NT2/D1 (cell line): ENCODE data around the gene BCAN.

ENCODE experiments used
- DNase-seq: peaks from one replicate; pipeline ENCODE4 v3.0.0-alpha.2; 2011; ENCODE audit warnings: low read depth, low spot score
- H3K27me3 ChIP-seq: 2 replicates; pipeline ENCODE4 v1.6.0; 2011; ENCODE audit warnings: mild to moderate bottlenecking; ENCODE audit not compliant: insufficient read length, insufficient read depth
- H3K36me3 ChIP-seq: 2 replicates; pipeline ENCODE4 v1.6.1; 2011; ENCODE audit warnings: mild to moderate bottlenecking, low read length, mixed read lengths; ENCODE audit not compliant: insufficient read depth, insufficient read length
- H3K4me1 ChIP-seq: 2 replicates; pipeline ENCODE4 v1.5.1; 2011; ENCODE audit not compliant: insufficient read depth, insufficient read length
- H3K4me3 ChIP-seq: 2 replicates; pipeline ENCODE4 v1.5.1; 2011; ENCODE audit warnings: low read depth; ENCODE audit not compliant: insufficient read length
- H3K9ac ChIP-seq: 2 replicates; pipeline ENCODE4 v1.6.0; 2011; ENCODE audit warnings: low read depth; ENCODE audit not compliant: insufficient read length
- H3K9me3 ChIP-seq: 2 replicates; pipeline ENCODE4 v1.5.1; 2011; ENCODE audit warnings: mild to moderate bottlenecking, low read length; ENCODE audit not compliant: insufficient read depth
- SUZ12 ChIP-seq: IDR thresholded peaks from 2 replicates; pipeline ENCODE4 v1.6.1; 2011; ENCODE audit not compliant: insufficient read length, insufficient read depth; ENCODE audit errors: extremely low read depth
- YY1 ChIP-seq: IDR thresholded peaks from 2 replicates; pipeline ENCODE4 v1.6.1; 2011; ENCODE audit not compliant: insufficient read length, insufficient read depth
- ZNF274 ChIP-seq: IDR thresholded peaks from 2 replicates; pipeline ENCODE4 v1.6.1; 2011; ENCODE audit warnings: mild to moderate bottlenecking, low read depth, low read length

Gene BCAN

DNA sequence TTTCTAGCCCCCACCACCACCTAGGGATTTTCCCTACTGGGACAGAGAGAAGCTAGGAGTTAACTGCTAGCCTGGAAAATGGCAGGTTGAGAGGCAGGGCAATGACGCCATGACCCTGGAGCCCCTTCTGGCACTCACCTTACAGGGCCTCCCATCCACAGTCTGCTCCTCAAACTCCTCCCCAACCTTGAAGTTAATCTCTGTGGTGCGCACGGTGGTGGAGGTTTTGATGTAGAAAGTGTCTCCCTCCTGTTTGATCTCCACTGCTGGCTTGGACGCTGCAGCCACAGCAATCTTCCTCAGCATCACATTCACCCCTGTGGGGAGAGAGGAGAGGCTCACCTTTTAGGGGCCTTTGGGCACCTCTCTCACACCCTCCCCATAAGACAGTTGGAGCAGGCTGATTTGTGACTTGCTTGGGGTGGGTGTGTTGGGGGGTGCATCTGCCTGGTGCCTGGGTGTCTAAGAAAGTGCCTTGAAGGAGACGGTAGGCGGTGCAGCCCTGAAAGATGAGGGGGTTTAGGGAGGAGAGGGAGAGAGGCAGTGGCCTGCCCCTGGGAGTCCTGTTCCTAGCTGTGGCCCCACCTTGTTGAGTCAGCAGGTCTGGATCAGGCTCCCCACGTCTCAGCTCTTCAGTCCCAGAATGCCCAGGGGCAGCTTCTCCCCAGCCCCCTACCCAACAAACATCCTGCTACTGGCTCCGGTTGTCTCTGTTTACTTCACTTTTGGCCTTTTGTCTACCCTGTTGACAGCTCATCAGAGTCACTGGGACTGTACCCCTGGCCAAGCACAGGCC is 59.0 kb downstream of the BCAN start:
- no peak for TF ChIP-seq ZNF274
- Histone ChIP-seq H3K36me3 (peaks cover 57% of the 10 kb centered on the region), H3K9ac (peak overlapping the region; percentile 4), H3K4me3 (no peak overlapping the region), H3K27me3 (no peaks in the 10 kb centered on the region), H3K9me3 (no peaks in the 10 kb centered on the region; the same call in 1 of the 2 replicates), H3K4me1 (peaks cover 17% of the 10 kb centered on the region)
- DNase-seq, result no peak

GRCh38 chr1:156703336-156703735 is 61.4 kb downstream of the BCAN start:
- TF ChIP-seq ZNF274, result no peak
- TF ChIP-seq YY1, result no peak
- no peak for TF ChIP-seq SUZ12
- Histone ChIP-seq H3K9me3 (no peaks in the 10 kb centered on the region; the same call in 1 of the 2 replicates), H3K4me1 (peaks cover 23% of the 10 kb centered on the region), H3K27me3 (no peaks in the 10 kb centered on the region), H3K36me3 (peaks cover 53% of the 10 kb centered on the region), H3K9ac (peak overlapping the region; percentile 96), H3K4me3 (peak overlapping the region; percentile 91)
- no peak for DNase-seq

GRCh38 chr1:156703741-156704140 is 61.8 kb downstream of the BCAN start:
- H3K4me1 ChIP-seq, result peaks cover 24% of the 10 kb centered on the region
- H3K27me3 ChIP-seq, result no peaks in the 10 kb centered on the region
- H3K36me3 ChIP-seq, result peaks cover 50% of the 10 kb centered on the region
- DNase-seq, result no peak
- peak overlapping the region; percentile 91 for H3K4me3 ChIP-seq
- peak overlapping the region; percentile 96 for H3K9ac ChIP-seq
- no peak for TF ChIP-seq ZNF274
- TF ChIP-seq SUZ12, result no peak
- TF ChIP-seq YY1, result no peak
- no peaks in the 10 kb centered on the region; the same call in 1 of the 2 replicates for H3K9me3 ChIP-seq

DNA sequence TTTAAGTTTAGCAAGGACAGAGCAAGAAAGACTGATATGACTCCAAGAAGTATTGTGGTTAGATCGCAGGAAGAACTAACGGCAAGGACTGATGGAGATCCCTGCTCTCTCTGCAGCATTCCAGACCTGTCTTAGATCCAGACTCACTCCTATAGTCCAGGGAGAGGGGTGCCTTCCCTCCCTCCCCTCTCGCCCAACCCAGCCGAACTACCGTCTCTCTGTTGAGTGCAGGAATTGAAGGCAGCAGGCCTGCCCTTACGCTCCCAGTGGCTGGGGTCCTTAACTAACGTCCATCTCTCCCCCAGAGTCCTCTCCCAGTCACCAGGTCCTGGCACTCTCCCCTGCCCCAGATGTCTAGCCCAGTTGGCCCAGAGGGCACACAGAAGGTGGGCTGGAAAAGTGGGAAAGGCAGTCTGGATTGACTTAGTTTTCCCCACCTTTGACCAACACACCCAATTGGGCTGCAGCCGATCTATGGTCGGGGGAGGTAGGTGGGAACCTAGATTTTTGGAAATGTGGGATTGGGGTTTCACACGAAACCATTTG is 62.3 kb downstream of the BCAN start:
- no peak for DNase-seq
- Histone ChIP-seq H3K4me1 (peaks cover 29% of the 10 kb centered on the region), H3K4me3 (peak overlapping the region; percentile 91), H3K9me3 (no peaks in the 10 kb centered on the region; the same call in 1 of the 2 replicates), H3K36me3 (peaks cover 45% of the 10 kb centered on the region), H3K27me3 (no peaks in the 10 kb centered on the region), H3K9ac (peak overlapping the region; percentile 96)
- TF ChIP-seq SUZ12 (no peak), YY1 (no peak), ZNF274 (no peak)

DNA sequence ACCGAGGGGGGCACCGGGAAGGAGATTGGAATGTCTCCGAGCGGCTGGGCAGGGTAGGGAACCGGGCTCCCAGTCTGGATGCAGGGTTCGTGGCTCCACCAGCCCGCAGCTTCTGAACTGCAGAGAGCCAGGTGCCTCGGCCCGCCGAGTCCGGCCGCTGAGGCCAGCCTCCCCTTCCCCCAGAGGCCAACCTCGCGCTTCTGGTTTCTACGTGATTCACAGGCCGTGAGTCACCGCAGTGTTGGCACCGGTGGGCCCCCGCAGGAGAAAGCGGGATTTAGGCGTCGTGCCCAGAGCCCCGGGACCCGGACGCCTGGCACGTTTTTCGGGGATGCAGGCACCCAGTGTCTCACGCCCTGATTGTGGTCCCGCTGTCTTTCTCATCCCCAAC is 63.0 kb downstream of the BCAN start:
- H3K4me3 ChIP-seq, result peak overlapping the region; percentile 91
- peak overlapping the region; percentile 96 for H3K9ac ChIP-seq
- no peaks in the 10 kb centered on the region for H3K27me3 ChIP-seq
- no peaks in the 10 kb centered on the region; the same call in 1 of the 2 replicates for H3K9me3 ChIP-seq
- peaks cover 36% of the 10 kb centered on the region for H3K4me1 ChIP-seq
- peaks cover 39% of the 10 kb centered on the region for H3K36me3 ChIP-seq
- TF ChIP-seq ZNF274, result no peak
- TF ChIP-seq SUZ12, result no peak
- no peak for TF ChIP-seq YY1
- DNase-seq, result no peak

GRCh38 chr1:156705321-156705917 is 63.5 kb downstream of the BCAN start, which contains the start of gene CRABP2:
TSS of gene CRABP2 (minus strand) at chr1:156705583. CDS start at chr1:156705446, 137 bp downstream.
- H3K9ac ChIP-seq, result peak within 1 kb of the TSS; percentile 96
- DNase-seq, result no peak
- TF ChIP-seq ZNF274, result no peak
- TF ChIP-seq SUZ12, result no peak
- no peak for TF ChIP-seq YY1

GRCh38 chr1:156705918-156706656 is 64.2 kb downstream of the BCAN start:
- H3K9ac ChIP-seq, result peak overlapping the region; percentile 96
- DNase-seq, result peak; percentile 93
- H3K27me3 ChIP-seq, result no peaks in the 10 kb centered on the region
- H3K36me3 ChIP-seq, result peaks cover 27% of the 10 kb centered on the region
- H3K4me1 ChIP-seq, result peaks cover 40% of the 10 kb centered on the region
- H3K9me3 ChIP-seq, result no peaks in the 10 kb centered on the region
- TF ChIP-seq YY1 (no peak), SUZ12 (no peak), ZNF274 (no peak)
- H3K4me3 ChIP-seq, result peak overlapping the region; percentile 91

More at GRCh38 chr1:156705321-156705917, 63.5 kb downstream of the BCAN start, which contains the start of gene CRABP2:
- H3K4me1 ChIP-seq, result peaks cover 40% of the 10 kb centered on the region
- no peaks in the 10 kb centered on the region for H3K9me3 ChIP-seq
- peak within 1 kb of the TSS; percentile 91 for H3K4me3 ChIP-seq
- H3K27me3 ChIP-seq, result no peaks in the 10 kb centered on the region
- H3K36me3 ChIP-seq, result peaks cover 34% of the 10 kb centered on the region
